Liver (tissue), 3 donors: ENCODE results near the gene DMD.

Source experiments
- CTCF ChIP-seq: fragments of 150-350 bp; IDR thresholded peaks from 2 replicates; pipeline ENCODE4 v1.5.1; 2017; ENCODE audit warnings: improper control_type of control experiment, low read depth, low read length; ENCODE audit not compliant: missing input control
- EGR1 ChIP-seq, 2 donors: IDR thresholded peaks; 2 replicates each; pipeline ENCODE4 v1.6.1; 2016 to 2018; ENCODE audit warnings: antibody characterized with exemption in 2 of 2, low read depth in 2 of 2
- FOXA1 ChIP-seq: IDR thresholded peaks from 2 replicates; pipeline ENCODE4 v1.6.1; 2016; ENCODE audit warnings: antibody characterized with exemption
- GABPA ChIP-seq, 2 donors: IDR thresholded peaks in 1 of 2; conservative IDR thresholded peaks in 1 of 2; 2 replicates each; pipeline ENCODE4 v1.6.1; 2016; ENCODE audit warnings: antibody characterized with exemption in 2 of 2, mild to moderate bottlenecking in 1 of 2, moderate library complexity in 1 of 2
- HNF4A ChIP-seq, 2 donors: conservative IDR thresholded peaks; 2 replicates each; pipeline ENCODE4 v1.6.1; 2016; ENCODE audit warnings: antibody characterized with exemption in 2 of 2, mild to moderate bottlenecking in 2 of 2
- MAX ChIP-seq: IDR thresholded peaks from 2 replicates; pipeline ENCODE4 v1.6.1; 2016; ENCODE audit warnings: antibody characterized with exemption
- NR2F2 ChIP-seq: IDR thresholded peaks from 2 replicates; pipeline ENCODE4 v1.6.1; 2016; ENCODE audit warnings: antibody characterized with exemption
- RAD21 ChIP-seq, 2 donors: IDR thresholded peaks; 2 replicates each; pipeline ENCODE4 v1.6.1; 2016; ENCODE audit warnings: antibody characterized with exemption in 2 of 2, mild to moderate bottlenecking in 2 of 2
- RXRA ChIP-seq, 2 donors: IDR thresholded peaks; 2 replicates each; pipeline ENCODE4 v1.6.1; 2017 to 2018; ENCODE audit warnings: antibody characterized with exemption in 2 of 2, mild to moderate bottlenecking in 1 of 2
- TAF1 ChIP-seq: conservative IDR thresholded peaks from 2 replicates; pipeline ENCODE4 v1.6.1; 2016; ENCODE audit warnings: antibody characterized with exemption, mild to moderate bottlenecking
- YY1 ChIP-seq: IDR thresholded peaks from 2 replicates; pipeline ENCODE4 v1.6.1; 2016; ENCODE audit warnings: antibody characterized with exemption, mild to moderate bottlenecking
- ZBTB33 ChIP-seq: IDR thresholded peaks from 2 replicates; pipeline ENCODE4 v1.6.1; 2016; ENCODE audit warnings: antibody characterized with exemption
- TF ChIP-seq, protein P1 (sequence below): IDR thresholded peaks from 2 replicates; pipeline ENCODE4 v1.6.1; 2016; ENCODE audit warnings: antibody characterized with exemption
- TF ChIP-seq, protein P2 (sequence below): IDR thresholded peaks from 2 replicates; pipeline ENCODE4 v1.6.1; 2016; ENCODE audit warnings: antibody characterized with exemption, mild to moderate bottlenecking
- donor health status: healthy.
- donor health status: healthy.

- TF ChIP-seq CTCF (no peak), RAD21 (IDR thresholded peaks at IDR 0.05) (no peak), GABPA (IDR thresholded peaks at IDR 0.05 in 1 of 2, conservative IDR thresholded peaks at IDR 0.05 in 1 of 2) (no peak), FOXA1 (no peak), ZBTB33 (no peak), RXRA (IDR thresholded peaks at IDR 0.05) (no peak), TAF1 (no peak), NR2F2 (no peak), EGR1 (IDR thresholded peaks at IDR 0.05; ENCODE audit: low read depth in 2 of 2) (no peak), MAX (no peak), YY1 (no peak), HNF4A (conservative IDR thresholded peaks at IDR 0.05) (no peak)
- TF ChIP-seq, protein P1, sequence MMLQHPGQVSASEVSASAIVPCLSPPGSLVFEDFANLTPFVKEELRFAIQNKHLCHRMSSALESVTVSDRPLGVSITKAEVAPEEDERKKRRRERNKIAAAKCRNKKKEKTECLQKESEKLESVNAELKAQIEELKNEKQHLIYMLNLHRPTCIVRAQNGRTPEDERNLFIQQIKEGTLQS = no peak
- TF ChIP-seq, protein P2, sequence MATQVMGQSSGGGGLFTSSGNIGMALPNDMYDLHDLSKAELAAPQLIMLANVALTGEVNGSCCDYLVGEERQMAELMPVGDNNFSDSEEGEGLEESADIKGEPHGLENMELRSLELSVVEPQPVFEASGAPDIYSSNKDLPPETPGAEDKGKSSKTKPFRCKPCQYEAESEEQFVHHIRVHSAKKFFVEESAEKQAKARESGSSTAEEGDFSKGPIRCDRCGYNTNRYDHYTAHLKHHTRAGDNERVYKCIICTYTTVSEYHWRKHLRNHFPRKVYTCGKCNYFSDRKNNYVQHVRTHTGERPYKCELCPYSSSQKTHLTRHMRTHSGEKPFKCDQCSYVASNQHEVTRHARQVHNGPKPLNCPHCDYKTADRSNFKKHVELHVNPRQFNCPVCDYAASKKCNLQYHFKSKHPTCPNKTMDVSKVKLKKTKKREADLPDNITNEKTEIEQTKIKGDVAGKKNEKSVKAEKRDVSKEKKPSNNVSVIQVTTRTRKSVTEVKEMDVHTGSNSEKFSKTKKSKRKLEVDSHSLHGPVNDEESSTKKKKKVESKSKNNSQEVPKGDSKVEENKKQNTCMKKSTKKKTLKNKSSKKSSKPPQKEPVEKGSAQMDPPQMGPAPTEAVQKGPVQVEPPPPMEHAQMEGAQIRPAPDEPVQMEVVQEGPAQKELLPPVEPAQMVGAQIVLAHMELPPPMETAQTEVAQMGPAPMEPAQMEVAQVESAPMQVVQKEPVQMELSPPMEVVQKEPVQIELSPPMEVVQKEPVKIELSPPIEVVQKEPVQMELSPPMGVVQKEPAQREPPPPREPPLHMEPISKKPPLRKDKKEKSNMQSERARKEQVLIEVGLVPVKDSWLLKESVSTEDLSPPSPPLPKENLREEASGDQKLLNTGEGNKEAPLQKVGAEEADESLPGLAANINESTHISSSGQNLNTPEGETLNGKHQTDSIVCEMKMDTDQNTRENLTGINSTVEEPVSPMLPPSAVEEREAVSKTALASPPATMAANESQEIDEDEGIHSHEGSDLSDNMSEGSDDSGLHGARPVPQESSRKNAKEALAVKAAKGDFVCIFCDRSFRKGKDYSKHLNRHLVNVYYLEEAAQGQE = no peak
Observed at GRCh38 chrX:32392655-32393054, 818.7 kb downstream of the DMD start.
